ENCODE measurements around the gene GRK1.

DNA sequence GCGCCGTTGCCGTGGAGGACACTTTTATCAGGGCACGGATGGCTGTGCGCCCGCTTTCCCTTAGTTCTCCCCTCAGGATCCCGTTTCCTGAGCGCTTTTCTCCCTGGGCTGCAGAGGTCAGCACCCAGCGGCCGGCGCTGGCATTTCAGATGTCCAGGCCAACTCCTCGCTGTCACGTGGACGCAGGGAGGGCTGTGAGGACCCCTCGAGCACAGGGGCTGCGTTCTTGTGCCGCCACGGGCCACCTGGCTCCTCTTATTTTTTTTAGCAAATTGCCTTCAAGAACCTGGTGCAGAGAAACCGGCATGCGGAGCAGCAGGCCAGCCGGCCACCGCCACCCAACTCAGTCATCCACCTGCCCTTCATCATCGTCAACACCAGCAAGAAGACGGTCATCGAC lies 31.3 kb upstream of the GRK1 start:
- TF ChIP-seq CTCF (conservative IDR thresholded peaks at IDR 0.05; ENCODE audit: low read length) (no peak), EZH2phosphoT487 (IDR thresholded peaks at IDR 0.05; ENCODE audit: borderline replicate concordance, low read depth, low read length) (no peak)
